Nephron (organoid): ENCODE measurements around the gene SMIM24.

Experiments used
- H3K27ac Mint-ChIP-seq, 3 experiments: 2 replicates each; pipeline ENCODE4 v1.8.0; 2020; ENCODE audit warnings: mixed read lengths in 3 of 3, mild to moderate bottlenecking in 2 of 3, moderate library complexity in 1 of 3
- H3K27me3 Mint-ChIP-seq: 2 replicates; pipeline ENCODE4 v1.8.0; 2021; ENCODE audit warnings: low read depth, mild to moderate bottlenecking, moderate library complexity, mixed read lengths
- H3K36me3 Mint-ChIP-seq: 2 replicates; pipeline ENCODE4 v1.8.0; 2020; ENCODE audit warnings: low read depth, mixed read lengths
- H3K4me1 Mint-ChIP-seq: 2 replicates; pipeline ENCODE4 v1.8.0; 2020; ENCODE audit warnings: mixed read lengths
- H3K4me3 Mint-ChIP-seq, 3 experiments: 2 replicates each; pipeline ENCODE4 v1.8.0; 2020; ENCODE audit warnings: mild to moderate bottlenecking in 3 of 3, mixed read lengths in 3 of 3, moderate library complexity in 2 of 3
- H3K9me3 Mint-ChIP-seq: 2 replicates; pipeline ENCODE4 v1.8.0; 2020; ENCODE audit warnings: mixed read lengths
- CTCF ChIP-seq, 3 experiments: fragments of 200-600 bp; sonication (generic); IDR thresholded peaks; one replicate each; pipeline ENCODE4 v1.5.0; 2021; ENCODE audit warnings: antibody characterized with exemption in 3 of 3; ENCODE audit not compliant: unreplicated experiment in 3 of 3

Gene SMIM24

GRCh38 chr19:3500429-3501101, 20.2 kb upstream of the SMIM24 start, which contains the start of gene DOHH:
DOHH (minus strand) TSS chr19:3500674; CDS start chr19:3496814, 3,860 bp downstream.
- H3K27ac Mint-ChIP-seq, result peak within 1 kb of the TSS; percentile 97 to 99 (median 99)
- TF ChIP-seq CTCF (IDR thresholded peaks at IDR 0.05; ENCODE audit: unreplicated experiment in 3 of 3), result no peak
- H3K4me3 Mint-ChIP-seq, result peak within 1 kb of the TSS; percentile 81 to 90 (median 87)
- peaks cover 22% of the 10 kb centered on the region for H3K36me3 Mint-ChIP-seq
- H3K4me1 Mint-ChIP-seq, result peaks cover 17% of the 10 kb centered on the region
- H3K9me3 Mint-ChIP-seq, result no peaks in the 10 kb centered on the region
- H3K27me3 Mint-ChIP-seq, result peaks cover 3% of the 10 kb centered on the region

GRCh38 chr19:3499738-3500428, 19.6 kb upstream of the SMIM24 start:
- no peak for TF ChIP-seq CTCF (IDR thresholded peaks at IDR 0.05; ENCODE audit: unreplicated experiment in 3 of 3)
- Mint-ChIP-seq H3K4me1 (peaks cover 16% of the 10 kb centered on the region), H3K27ac (peak overlapping the region; percentile 97 to 99 (median 99)), H3K4me3 (peak overlapping the region; percentile 81 to 90 (median 87)), H3K27me3 (peaks cover 3% of the 10 kb centered on the region), H3K9me3 (no peaks in the 10 kb centered on the region), H3K36me3 (peaks cover 28% of the 10 kb centered on the region)

- Mint-ChIP-seq H3K27me3 (peaks cover 3% of the 10 kb centered on the region), H3K27ac (peak overlapping the region; percentile 94 to 98 (median 95)), H3K36me3 (peaks cover 34% of the 10 kb centered on the region), H3K9me3 (no peaks in the 10 kb centered on the region), H3K4me1 (peaks cover 16% of the 10 kb centered on the region), H3K4me3 (peak overlapping the region; percentile 57 to 81 (median 59))
- no peak for TF ChIP-seq CTCF (IDR thresholded peaks at IDR 0.05; ENCODE audit: unreplicated experiment in 3 of 3)
These were observed 17.6 kb upstream of the SMIM24 start for GRCh38 chr19:3497757-3498520.

- H3K9me3 Mint-ChIP-seq, result no peaks in the 10 kb centered on the region
- peaks cover 39% of the 10 kb centered on the region for H3K36me3 Mint-ChIP-seq
- peak overlapping the region in 1 of 3 experiments; percentile 46 for H3K27ac Mint-ChIP-seq
- H3K27me3 Mint-ChIP-seq, result peaks cover 3% of the 10 kb centered on the region
- H3K4me1 Mint-ChIP-seq, result peaks cover 16% of the 10 kb centered on the region
- TF ChIP-seq CTCF (IDR thresholded peaks at IDR 0.05; ENCODE audit: unreplicated experiment in 3 of 3), result no peak
- peak overlapping the region in 1 of 3 experiments; percentile 74 for H3K4me3 Mint-ChIP-seq
These were observed 16.3 kb upstream of the SMIM24 start for GRCh38 chr19:3496392-3497273.

GRCh38 chr19:3494559-3494958, 14.2 kb upstream of the SMIM24 start:
- H3K27ac Mint-ChIP-seq, result no peak overlapping the region
- TF ChIP-seq CTCF (IDR thresholded peaks at IDR 0.05; ENCODE audit: unreplicated experiment in 3 of 3), result no peak
- H3K9me3 Mint-ChIP-seq, result no peaks in the 10 kb centered on the region
- H3K36me3 Mint-ChIP-seq, result peaks cover 39% of the 10 kb centered on the region
- peaks cover 10% of the 10 kb centered on the region for H3K4me1 Mint-ChIP-seq
- no peak overlapping the region for H3K4me3 Mint-ChIP-seq
- peaks cover 3% of the 10 kb centered on the region for H3K27me3 Mint-ChIP-seq
